Right forelimb (tissue), 1 donor: Measurements from ENCODE around the gene SMYD3.
"Not testable (repeated sequence)": the region's sequence is repeated elsewhere in the genome, so short reads cannot be mapped to it uniquely, and the experiment has no call there.

Experiments used
- DNase-seq: peaks from one replicate; pipeline ENCODE4 v3.0.0-alpha.2; 2018

The SMYD3 gene

GRCh38 chr1:245856944-245857531, 650.0 kb downstream of the SMYD3 start:
- no peak for DNase-seq

DNA sequence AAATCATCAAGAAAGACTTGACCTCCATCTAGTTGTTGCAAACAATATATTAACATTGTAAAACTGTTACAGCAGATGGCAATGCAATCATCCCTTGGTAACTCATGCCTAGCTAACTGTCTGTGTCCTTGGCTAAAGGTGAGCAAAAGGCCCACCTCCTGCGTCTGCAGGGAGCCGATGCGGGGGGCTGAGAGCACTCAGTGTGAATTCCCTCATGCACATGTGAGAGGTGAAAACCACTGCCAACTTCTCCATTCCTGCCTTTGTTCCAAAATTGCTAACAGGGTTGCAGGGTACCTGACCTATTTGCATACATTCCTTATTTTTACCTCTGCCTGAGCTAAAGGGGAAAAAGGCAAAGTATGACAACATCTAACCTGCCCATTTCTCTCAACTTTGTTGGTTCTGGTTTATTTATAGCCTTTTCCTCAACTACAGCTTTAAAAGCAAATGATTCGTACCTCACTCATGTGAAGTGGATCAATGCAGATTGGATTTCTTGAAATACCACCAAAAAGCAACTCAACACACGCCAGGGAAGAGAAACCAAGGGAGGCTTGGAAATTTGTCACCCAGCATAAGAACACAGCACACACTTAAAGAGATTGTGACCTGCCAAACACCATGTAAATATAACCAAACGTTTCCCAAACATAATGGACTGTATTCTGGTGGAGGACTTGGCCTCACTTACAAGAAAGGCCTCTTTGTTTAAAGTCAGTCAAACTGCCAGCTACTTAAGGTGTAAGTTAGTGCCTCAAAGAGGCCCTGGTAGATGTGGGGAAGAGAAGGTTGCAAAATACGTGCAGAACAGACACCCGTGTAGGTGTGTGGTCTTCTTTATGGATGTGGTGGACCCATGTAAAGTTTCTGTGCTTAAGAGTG, 651.0 kb downstream of the SMYD3 start:
- no peak for DNase-seq

DNA sequence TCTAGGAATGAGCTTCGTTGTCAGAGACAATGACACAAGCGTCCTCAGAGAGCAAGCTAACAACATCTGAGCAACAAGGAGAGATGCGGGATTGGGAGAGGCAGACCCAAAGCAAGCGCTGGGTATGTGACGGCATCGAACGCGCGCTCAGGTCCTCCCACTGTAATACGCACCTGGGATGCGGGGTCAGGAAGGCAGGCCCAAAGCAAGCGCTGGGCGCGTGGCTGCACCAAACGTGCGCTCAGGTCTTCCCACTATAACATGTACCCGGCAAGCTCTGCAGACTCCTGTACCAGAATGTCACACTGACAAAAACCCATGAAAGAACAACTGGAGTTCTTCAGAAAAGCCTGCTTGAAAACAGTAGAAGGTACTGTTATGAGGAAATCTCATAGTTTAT, 653.8 kb downstream of the SMYD3 start:
- no peak for DNase-seq

DNA sequence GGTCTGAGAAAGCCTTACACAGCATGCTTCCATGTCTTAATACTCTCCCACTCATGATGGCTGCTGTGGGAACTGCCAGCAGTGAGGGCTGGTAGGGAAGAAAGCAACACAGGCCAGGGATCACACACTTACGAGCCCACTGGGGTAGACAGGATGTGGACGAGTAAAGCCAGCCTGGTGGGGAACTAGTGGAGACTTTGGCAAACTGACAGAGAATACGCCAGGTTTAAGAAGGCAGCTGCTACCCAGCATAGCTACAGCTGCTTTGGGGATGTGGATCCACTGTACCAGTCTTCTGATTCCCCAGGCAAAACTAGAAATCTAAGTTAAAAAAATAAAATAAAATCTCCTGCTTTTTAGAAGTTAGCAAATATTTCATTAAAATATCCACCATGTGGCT, 664.0 kb downstream of the SMYD3 start:
- no peak for DNase-seq

DNA sequence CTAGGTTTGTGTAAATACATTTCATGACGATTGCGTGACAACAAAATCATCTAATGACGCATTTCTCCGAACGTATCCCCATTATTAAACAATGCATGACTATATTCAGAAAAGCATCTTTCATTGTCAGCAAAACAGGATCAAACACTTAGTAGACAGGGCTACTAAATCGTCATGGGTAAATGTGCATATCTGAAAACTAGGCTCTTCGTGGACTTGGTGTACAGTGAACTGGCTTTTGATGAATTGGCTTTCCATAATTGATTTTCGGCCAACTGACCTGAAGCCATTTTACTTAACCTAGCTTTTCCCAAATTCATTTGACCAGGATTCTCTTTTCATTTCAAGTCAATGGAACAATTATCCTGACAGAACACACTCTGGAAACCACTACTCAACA, 665.0 kb downstream of the SMYD3 start:
- no peak for DNase-seq

- DNase-seq, result no peak
Measured at GRCh38 chr1:245840971-245841370, 666.1 kb downstream of the SMYD3 start.

DNA sequence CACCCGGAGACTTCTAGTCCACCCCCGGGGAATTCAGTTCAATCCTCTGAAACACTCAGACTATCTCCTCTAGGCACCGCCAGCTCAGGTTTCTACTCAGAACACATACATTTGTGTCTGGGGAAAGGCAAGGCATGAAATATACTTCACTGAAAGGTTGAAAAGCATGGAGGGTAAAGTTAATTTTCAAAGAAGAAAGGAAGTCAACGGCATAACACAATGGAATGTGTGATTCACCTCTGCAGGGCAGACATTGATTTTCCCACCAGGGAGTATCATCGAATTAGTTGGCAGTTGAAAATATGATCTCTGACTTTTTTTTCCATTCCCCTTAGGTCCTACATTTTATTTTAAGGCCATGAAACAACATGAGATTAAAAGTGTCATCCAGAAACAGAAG, 669.4 kb downstream of the SMYD3 start:
- no peak for DNase-seq

GRCh38 chr1:245835386-245835785, 671.7 kb downstream of the SMYD3 start:
- DNase-seq, result no peak

- DNase-seq, result no peak
Measured at GRCh38 chr1:245834002-245834401, 673.1 kb downstream of the SMYD3 start.

DNA sequence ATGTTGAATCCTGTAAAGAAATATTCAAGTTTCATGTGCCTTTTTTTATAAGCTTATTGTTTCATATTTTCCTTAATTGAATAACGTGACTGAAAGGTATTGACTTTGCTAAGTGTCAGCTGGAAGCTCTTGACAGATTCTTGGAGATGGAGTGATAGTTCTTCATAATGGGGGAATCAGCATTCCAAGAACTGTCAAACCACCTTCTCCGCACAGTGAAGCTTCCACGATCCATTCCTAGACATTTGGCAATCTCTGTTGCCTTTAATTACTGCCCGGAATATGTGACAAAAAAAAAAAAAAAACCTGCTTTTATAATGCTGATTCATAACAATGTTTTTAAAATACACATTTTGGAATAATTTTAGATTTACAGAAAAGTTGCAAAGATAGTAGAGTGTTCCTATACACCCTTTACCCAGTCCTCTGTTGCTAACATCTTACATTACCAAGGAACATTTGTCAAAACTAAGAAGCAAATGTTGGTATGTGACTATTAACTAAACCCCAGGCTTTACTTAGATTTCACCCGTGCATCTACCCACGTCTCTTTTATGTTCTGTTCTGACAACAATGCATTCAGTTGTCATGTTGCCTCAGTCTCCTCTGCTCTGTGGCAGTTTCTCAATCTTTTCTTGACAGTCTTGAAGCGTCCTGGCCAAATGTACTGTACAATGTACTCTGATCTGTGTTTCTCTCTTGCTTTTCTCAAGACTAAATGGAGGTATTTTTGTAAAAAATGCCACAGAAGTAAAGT, 674.1 kb downstream of the SMYD3 start:
- no peak for DNase-seq

GRCh38 chr1:245831518-245831917, 675.6 kb downstream of the SMYD3 start:
- no peak for DNase-seq

GRCh38 chr1:245829826-245830225, 677.3 kb downstream of the SMYD3 start:
- DNase-seq, result no peak

GRCh38 chr1:245829194-245829593, 677.9 kb downstream of the SMYD3 start:
- DNase-seq, result no peak

DNA sequence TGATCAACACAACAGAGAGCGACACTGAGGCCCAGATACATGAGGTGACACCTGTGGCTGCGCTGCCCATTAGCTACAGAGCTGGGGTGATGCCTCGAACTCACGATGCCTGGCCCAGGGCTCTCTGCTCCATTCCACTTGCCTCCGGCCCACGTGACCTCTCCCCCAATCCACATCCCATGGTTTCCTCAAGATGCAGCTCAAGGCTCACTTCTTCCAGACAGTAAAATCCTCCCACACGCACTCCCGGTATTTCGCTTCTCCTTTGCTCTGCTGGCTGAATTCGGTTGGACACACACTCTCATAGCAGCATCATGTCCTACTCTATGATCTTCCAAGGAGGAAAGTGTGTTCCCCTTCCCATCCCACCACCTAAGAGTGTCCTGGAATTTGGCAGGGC, 679.8 kb downstream of the SMYD3 start:
- DNase-seq, result no peak

DNA sequence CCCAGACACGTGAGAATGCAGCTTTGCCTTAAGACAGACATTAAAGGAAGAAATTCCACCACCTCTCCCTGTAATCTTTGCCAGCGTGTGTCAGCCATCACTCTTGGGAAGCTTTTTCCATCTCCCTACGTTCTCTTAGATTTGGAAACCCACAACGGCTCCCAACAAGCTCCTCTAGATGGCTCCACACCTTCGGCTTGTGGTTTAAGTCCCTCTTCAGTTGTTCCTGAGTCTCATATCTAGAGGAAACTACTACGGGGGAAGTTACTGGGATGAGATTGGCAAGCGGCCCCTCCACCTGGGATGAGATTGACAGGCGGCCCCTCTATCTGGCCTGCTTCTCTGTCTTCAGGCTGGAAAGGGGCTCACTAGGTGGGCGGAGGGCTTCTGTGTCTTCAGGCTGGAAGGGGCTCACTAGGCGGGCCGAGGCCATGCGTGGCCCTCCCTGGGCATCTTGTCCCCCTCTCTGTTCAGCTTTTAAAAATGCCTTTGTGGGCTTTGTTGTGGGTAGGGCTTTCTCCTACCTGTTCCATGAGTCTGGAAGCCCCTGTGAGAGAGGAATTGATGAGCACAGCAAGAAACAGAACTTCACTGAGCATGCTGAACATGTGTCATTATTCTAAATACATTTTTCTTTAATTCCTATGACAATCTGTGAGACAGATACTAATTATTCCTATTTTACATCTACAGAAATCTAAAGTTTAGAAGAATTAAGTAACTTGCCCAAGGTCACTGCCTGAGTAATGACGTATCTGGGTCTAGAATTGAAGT, 681.8 kb downstream of the SMYD3 start:
- DNase-seq, result no peak

DNA sequence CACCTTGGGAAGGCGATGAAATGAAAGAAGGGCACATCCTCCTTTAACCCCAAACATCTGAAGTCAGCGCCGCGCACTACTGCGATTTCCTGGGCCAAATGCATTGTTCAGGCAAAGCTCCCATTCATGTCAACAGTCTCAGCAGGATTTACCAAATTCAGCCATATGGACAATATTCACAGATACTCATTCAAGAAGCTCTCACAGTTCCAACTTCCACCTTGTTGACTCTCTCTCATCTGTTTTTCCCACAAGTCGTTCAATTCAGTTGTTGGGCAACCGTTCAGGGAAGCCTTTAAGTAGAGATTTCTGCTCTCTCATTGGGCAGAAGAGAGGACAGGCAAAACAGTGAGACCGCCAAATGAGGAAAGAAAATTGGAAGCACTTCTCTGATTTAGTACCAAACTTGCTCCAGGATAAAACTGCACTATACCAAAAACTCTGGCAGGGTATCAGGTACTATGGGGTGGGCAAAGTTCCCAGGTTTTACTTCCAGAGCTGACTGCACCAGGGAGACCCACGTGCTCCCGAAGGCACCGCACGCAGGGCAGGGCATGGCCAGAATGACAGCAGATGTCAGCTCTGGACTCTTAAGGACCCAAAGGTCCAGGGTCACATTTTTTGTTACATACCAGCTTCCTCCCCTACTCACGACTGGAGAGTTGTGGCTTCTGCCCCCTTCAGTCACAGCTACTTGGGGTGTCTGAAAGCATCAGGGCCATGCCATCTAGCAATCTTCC, 683.5 kb downstream of the SMYD3 start:
- no peak for DNase-seq

- no peak for DNase-seq
Measured at GRCh38 chr1:245822996-245823395, 684.1 kb downstream of the SMYD3 start.

- DNase-seq, result not testable (repeated sequence)
Measured at GRCh38 chr1:245818363-245818762, 688.7 kb downstream of the SMYD3 start.

DNA sequence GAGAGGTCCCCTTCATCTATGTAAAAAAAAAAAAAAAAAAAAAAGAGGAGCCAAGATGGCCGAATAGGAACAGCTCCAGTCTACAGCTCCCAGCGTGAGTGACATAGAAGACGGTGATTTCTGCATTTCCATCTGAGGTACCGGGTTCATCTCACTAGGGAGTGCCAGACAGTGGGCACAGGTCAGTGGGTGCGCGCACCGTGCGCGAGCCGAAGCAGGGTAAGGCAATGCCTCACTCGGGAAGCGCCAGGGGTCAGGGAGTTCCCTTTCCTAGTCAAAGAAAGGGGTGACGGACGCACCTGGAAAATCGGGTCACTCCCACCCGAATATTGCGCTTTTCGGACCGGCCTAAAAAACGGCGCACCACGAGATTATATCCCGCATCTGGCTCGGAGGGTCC, 690.6 kb downstream of the SMYD3 start:
- not testable (repeated sequence) for DNase-seq

GRCh38 chr1:245814651-245815050, 692.4 kb downstream of the SMYD3 start:
- DNase-seq, result no peak

DNA sequence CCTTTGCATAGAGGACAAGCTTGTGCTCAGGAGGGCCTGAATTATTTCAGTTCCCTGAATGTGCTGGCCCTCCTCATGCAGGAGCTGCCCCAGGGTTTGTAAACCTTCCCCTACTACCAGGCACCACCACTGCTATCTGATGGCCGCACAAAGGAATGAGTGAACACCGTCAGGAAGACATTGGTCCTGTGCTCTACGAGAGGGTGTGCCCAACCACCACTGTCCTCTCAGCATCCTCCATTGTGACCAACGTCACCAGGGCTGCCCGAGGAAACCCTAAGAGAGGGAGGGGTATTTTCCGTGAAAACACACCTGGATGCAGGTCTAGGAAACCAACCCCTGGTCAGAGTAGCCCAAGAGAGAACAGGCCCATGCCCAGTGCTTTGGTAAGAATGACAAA, 694.8 kb downstream of the SMYD3 start:
- DNase-seq, result no peak

GRCh38 chr1:245810789-245811337, 696.2 kb downstream of the SMYD3 start:
- DNase-seq, result no peak
